HCT116 (cell line): ENCODE measurements around the gene ADCYAP1. TPM values are rescaled to one million over a fixed set of nuclear protein-coding genes. Genes with fewer than 3 reads are reported as not detected.

Experiments
- ATAC-seq: fragments of 200-7000 bp; cut with Tn5 transposase; 2 replicates; pipeline ENCODE4 v1.9.1; 2020; ENCODE audit warnings: mild to moderate bottlenecking, moderate library complexity
- BruUV-seq: library from RNA; stranded (reverse); fragments of 400-500 nt; replicated peaks from 2 replicates; lab custom pipeline; 2021; lab: Mats Ljungman, UMichigan
- CTCF ChIA-PET: fragments of 300-600 bp; sonication (Branson Sonifier 250); formaldehyde crosslinking; loops from one replicate; lab custom pipeline; 2021; ENCODE audit warnings: antibody characterized with exemption; lab: Charles Lee
- POLR2A ChIA-PET: fragments of 300-600, 350-600 bp; sonication (Branson Sonifier 250); formaldehyde crosslinking; loops from one replicate; lab custom pipeline; 2021; ENCODE audit warnings: antibody characterized with exemption; lab: Charles Lee
- RAD21 ChIA-PET, 2 experiments: fragments of 300-600 bp; sonication (Branson Sonifier 250); formaldehyde crosslinking; loops; one replicate each; lab custom pipeline; 2023; ENCODE audit warnings: low total read pairs in 2 of 2; ENCODE audit not compliant: uncharacterized antibody in 2 of 2, unreplicated experiment in 2 of 2, low non-redundant PET in 1 of 2; lab: Charles Lee
- DNase-seq: peaks from one replicate; pipeline ENCODE4 v3.0.0-alpha.2; 2010; ENCODE audit warnings: low read depth, low spot score
- H2AFZ ChIP-seq: fragments of 200-600 bp; shearing (Covaris generic), sonication (generic); 2 replicates; pipeline ENCODE4 v1.6.1; 2017; ENCODE audit warnings: low read depth, mixed run types, mixed read lengths, antibody characterized with exemption, low read length; ENCODE audit not compliant: poor library complexity, severe bottlenecking
- H3K27ac ChIP-seq: 2 replicates; pipeline ENCODE4 v1.5.1; 2012; ENCODE audit warnings: low read depth, low read length
- H3K27me3 ChIP-seq: fragments of 200-600 bp; sonication (generic); 2 replicates; pipeline ENCODE4 v1.6.1; 2016; ENCODE audit warnings: mixed run types, low read length, mixed read lengths; ENCODE audit not compliant: insufficient read depth
- H3K36me3 ChIP-seq, 2 experiments: fragments of 200-500 bp in 1 of 2; fragments of 200-600 bp in 1 of 2; sonication (Bioruptor generic) in 1 of 2; sonication (generic) in 1 of 2; 2 replicates each; pipeline versions ENCODE4 v1.5.1 to v1.6.1; 2014 to 2016; ENCODE audit warnings: low read length in 2 of 2, inconsistent platforms in 1 of 2, mixed read lengths in 1 of 2, mixed run types in 1 of 2; ENCODE audit not compliant: insufficient read depth in 2 of 2, control insufficient read depth in 1 of 2
- H3K4me1 ChIP-seq, 2 experiments: fragments of 200-600 bp in 1 of 2; sonication (generic) in 1 of 2; 2 replicates each; pipeline versions ENCODE4 v1.5.1 to v1.6.1; 2012 to 2017; ENCODE audit warnings: low read length in 2 of 2, inconsistent platforms in 1 of 2, mild to moderate bottlenecking in 1 of 2, mixed read lengths in 1 of 2, mixed run types in 1 of 2, moderate library complexity in 1 of 2; ENCODE audit not compliant: insufficient read depth in 2 of 2, control insufficient read depth in 1 of 2
- H3K4me2 ChIP-seq: fragments of 200-600 bp; sonication (generic); 2 replicates; pipeline ENCODE4 v1.6.1; 2017; ENCODE audit warnings: mixed run types, low read length, mixed read lengths
- H3K4me3 ChIP-seq, 2 experiments: fragments of 200-600 bp in 1 of 2; sonication (generic) in 1 of 2; replicated peaks in 1 of 2; 2 replicates each; pipeline ENCODE4 v1.5.1; 2011 to 2016; ENCODE audit warnings: low read length in 2 of 2, control low read depth in 1 of 2, low read depth in 1 of 2, mild to moderate bottlenecking in 1 of 2, mixed read lengths in 1 of 2, mixed run types in 1 of 2
- H3K79me2 ChIP-seq: fragments of 200-600 bp; sonication (generic); 2 replicates; pipeline ENCODE4 v1.6.1; 2017; ENCODE audit warnings: mild to moderate bottlenecking, mixed run types, low read length, moderate library complexity, mixed read lengths; ENCODE audit not compliant: insufficient read depth
- H3K9ac ChIP-seq: fragments of 200-600 bp; sonication (generic); 2 replicates; pipeline ENCODE4 v1.6.1; 2016; ENCODE audit warnings: low read length, mixed read lengths
- H3K9me2 ChIP-seq: fragments of 200-600 bp; sonication (generic), shearing (Covaris generic); 2 replicates; pipeline ENCODE4 v1.6.1; 2017; ENCODE audit warnings: mixed run types, mild to moderate bottlenecking, moderate library complexity; ENCODE audit not compliant: insufficient read depth
- H3K9me3 ChIP-seq, 2 experiments: fragments of 200-500 bp in 1 of 2; fragments of 200-600 bp in 1 of 2; sonication (Bioruptor generic) in 1 of 2; sonication (generic) in 1 of 2; 2 replicates each; pipeline ENCODE4 v1.6.1; 2014 to 2017; ENCODE audit warnings: low read length in 2 of 2, mixed read lengths in 2 of 2, inconsistent platforms in 1 of 2, low read depth in 1 of 2, mild to moderate bottlenecking in 1 of 2, mixed run types in 1 of 2, moderate library complexity in 1 of 2; ENCODE audit not compliant: control insufficient read depth in 1 of 2, insufficient read depth in 1 of 2
- H4K20me1 ChIP-seq: fragments of 200-600 bp; sonication (generic), shearing (Covaris generic); 2 replicates; pipeline ENCODE4 v1.6.1; 2017; ENCODE audit warnings: mixed run types, mild to moderate bottlenecking, moderate library complexity; ENCODE audit not compliant: insufficient read depth
- CBX3 ChIP-seq: IDR thresholded peaks from 2 replicates; pipeline ENCODE4 v1.6.1; 2012; ENCODE audit warnings: low read depth
- CTCF ChIP-seq, 3 experiments: fragments of 200-600 bp in 1 of 3; sonication (generic) in 1 of 3; IDR thresholded peaks in 2 of 3; conservative IDR thresholded peaks in 1 of 3; 2 replicates each; pipeline ENCODE4 v1.5.1; 2012 to 2017; ENCODE audit warnings: low read depth in 2 of 3, low read length in 2 of 3, antibody characterized with exemption in 1 of 3, borderline replicate concordance in 1 of 3, control low read depth in 1 of 3, mild to moderate bottlenecking in 1 of 3, mixed read lengths in 1 of 3, mixed run types in 1 of 3, moderate library complexity in 1 of 3; ENCODE audit not compliant: insufficient read depth in 1 of 3
- REST ChIP-seq: IDR thresholded peaks from 2 replicates; pipeline ENCODE4 v1.6.1; 2012; ENCODE audit warnings: low read depth
- intact Hi-C: fragments of 100-400 bp; cut with micrococcal nuclease; formaldehyde crosslinking; loops from 2 replicates; pipeline ENCODE4 v1.10.0; 2022
- total RNA-seq: library from RNA; stranded (reverse); gene quantifications from one replicate; pipeline ENCODE4 v1.2.1, GENCODE V29; 2021; ENCODE audit not compliant: unreplicated experiment

The ADCYAP1 gene
- total RNA-seq, 1 experiment from 2014 or later: not detected

GRCh38 chr18:910247-910646 lies 5.6 kb downstream of the ADCYAP1 start:
- TF ChIP-seq CBX3 (no peak), CTCF (IDR thresholded peaks at IDR 0.05 in 2 of 3, conservative IDR thresholded peaks at IDR 0.05 in 1 of 3; ENCODE audit: borderline replicate concordance in 1 of 3, insufficient read depth in 1 of 3, low read depth in 2 of 3, low read length in 2 of 3) (no peak), REST (no peak)
- Histone ChIP-seq H4K20me1 (no peaks in the 10 kb centered on the region), H3K36me3 (no peaks in the 10 kb centered on the region), H3K9me3 (no peaks in the 10 kb centered on the region), H3K4me3 (no peak overlapping the region), H3K79me2 (no peaks in the 10 kb centered on the region), H3K4me1 (no peaks in the 10 kb centered on the region), H3K27ac (no peak overlapping the region), H3K9ac (no peak overlapping the region), H2AFZ (no peak overlapping the region), H3K9me2 (no peaks in the 10 kb centered on the region), H3K4me2 (no peak overlapping the region), H3K27me3 (peaks cover 30% of the 10 kb centered on the region)
- ATAC-seq (no peak), DNase-seq (no peak)
- intact Hi-C loops: no loop called here
- no TSS peak for BruUV-seq
- ChIA-PET RAD21 (no interaction called here), POLR2A (no interaction called here), CTCF (no interaction called here)
